ENCODE results near the gene MICALL2.
A peak's percentile ranks its signal among the peaks of the same experiment; 100 is the strongest.

MICALL2 gene

GRCh38 chr7:1396195-1396594 lies 63.1 kb downstream of the MICALL2 start:
- Histone ChIP-seq H3K18ac (ENCODE audit: low read depth in 1 of 2, low read length in 2 of 2) (no peak overlapping the region), H2AK5ac (ENCODE audit: low read length, severe bottlenecking) (no peak overlapping the region), H3K4me2 (ENCODE audit: low read length, poor library complexity, severe bottlenecking) (no peak overlapping the region), H3K4me1 (ENCODE audit: control insufficient read depth, insufficient read depth, low read depth, low read length) (no peaks in the 10 kb centered on the region), H3K27me3 (ENCODE audit: control insufficient read depth in 1 of 2, insufficient read depth in 1 of 2, low read length in 2 of 2) (peaks cover 55 to 59% of the 10 kb centered on the region in 2 experiments), H2BK15ac (ENCODE audit: low read depth, poor library complexity, severe bottlenecking) (no peak overlapping the region), H3K14ac (ENCODE audit: low read length in 2 of 2) (no peak overlapping the region), H3K4me3 (ENCODE audit: insufficient read depth in 1 of 2, low read depth in 1 of 2, low read length in 2 of 2) (no peak overlapping the region), H3K27ac (ENCODE audit: low read length, poor library complexity, severe bottlenecking) (no peak overlapping the region), H3K23ac (ENCODE audit: low read length in 2 of 2) (no peak overlapping the region), H3K4ac (ENCODE audit: low read depth in 1 of 2, low read length in 2 of 2) (no peak overlapping the region), H2BK120ac (ENCODE audit: low read depth, low read length) (no peak overlapping the region), H3K36me3 (ENCODE audit: control insufficient read depth in 1 of 2, insufficient read depth in 2 of 2, low read depth in 1 of 2, low read length in 2 of 2) (no peaks in the 10 kb centered on the region), H4K91ac (ENCODE audit: low read length) (peak overlapping the region; percentile 8), H3K9ac (ENCODE audit: low read length) (no peak overlapping the region), H2BK5ac (ENCODE audit: low read depth, low read length, poor library complexity, severe bottlenecking) (no peak overlapping the region), H3K79me1 (replicated peaks; ENCODE audit: low read length, poor library complexity, severe bottlenecking) (no peaks in the 10 kb centered on the region), H2AFZ (ENCODE audit: low read depth, low read length) (no peak overlapping the region), H2BK12ac (ENCODE audit: low read length in 2 of 2) (no peak overlapping the region), H3K9me3 (ENCODE audit: control insufficient read depth, low read length) (peaks cover 19% of the 10 kb centered on the region), H4K8ac (ENCODE audit: low read length) (no peak overlapping the region)
- DNase-seq = no peak
- 85% methylated on average over 7 of the region's 7 CpGs for WGBS

GRCh38 chr7:1395211-1396070 lies 63.8 kb downstream of the MICALL2 start:
- H4K8ac ChIP-seq (ENCODE audit: low read length) = no peak overlapping the region
- no peak overlapping the region for H3K4me3 ChIP-seq (ENCODE audit: insufficient read depth in 1 of 2, low read depth in 1 of 2, low read length in 2 of 2)
- H2BK120ac ChIP-seq (ENCODE audit: low read depth, low read length) = no peak overlapping the region
- H2BK12ac ChIP-seq (ENCODE audit: low read length in 2 of 2) = no peak overlapping the region
- no peaks in the 10 kb centered on the region for H3K4me1 ChIP-seq (ENCODE audit: control insufficient read depth, insufficient read depth, low read depth, low read length)
- H3K14ac ChIP-seq (ENCODE audit: low read length in 2 of 2) = no peak overlapping the region
- H2AFZ ChIP-seq (ENCODE audit: low read depth, low read length) = no peak overlapping the region
- 79% methylated on average over 31 of the region's 33 CpGs for WGBS
- H3K4me2 ChIP-seq (ENCODE audit: low read length, poor library complexity, severe bottlenecking) = no peak overlapping the region
- H3K36me3 ChIP-seq (ENCODE audit: control insufficient read depth in 1 of 2, insufficient read depth in 2 of 2, low read depth in 1 of 2, low read length in 2 of 2) = no peaks in the 10 kb centered on the region
- H2BK5ac ChIP-seq (ENCODE audit: low read depth, low read length, poor library complexity, severe bottlenecking) = no peak overlapping the region
- no peak for DNase-seq
- no peak overlapping the region for H2AK5ac ChIP-seq (ENCODE audit: low read length, severe bottlenecking)
- H3K9ac ChIP-seq (ENCODE audit: low read length) = no peak overlapping the region
- no peak overlapping the region for H3K4ac ChIP-seq (ENCODE audit: low read depth in 1 of 2, low read length in 2 of 2)
- H3K9me3 ChIP-seq (ENCODE audit: control insufficient read depth, low read length) = peaks cover 21% of the 10 kb centered on the region
- no peak overlapping the region for H3K23ac ChIP-seq (ENCODE audit: low read length in 2 of 2)
- H4K91ac ChIP-seq (ENCODE audit: low read length) = no peak overlapping the region
- H3K18ac ChIP-seq (ENCODE audit: low read depth in 1 of 2, low read length in 2 of 2) = no peak overlapping the region
- no peak overlapping the region for H2BK15ac ChIP-seq (ENCODE audit: low read depth, poor library complexity, severe bottlenecking)
- H3K27me3 ChIP-seq (ENCODE audit: control insufficient read depth in 1 of 2, insufficient read depth in 1 of 2, low read length in 2 of 2) = peaks cover 51 to 59% of the 10 kb centered on the region in 2 experiments
- H3K27ac ChIP-seq (ENCODE audit: low read length, poor library complexity, severe bottlenecking) = no peak overlapping the region
- H3K79me1 ChIP-seq (replicated peaks; ENCODE audit: low read length, poor library complexity, severe bottlenecking) = no peaks in the 10 kb centered on the region

GRCh38 chr7:1394371-1394770 lies 64.9 kb downstream of the MICALL2 start:
- no peak overlapping the region for H3K4me3 ChIP-seq (ENCODE audit: insufficient read depth in 1 of 2, low read depth in 1 of 2, low read length in 2 of 2)
- no peak overlapping the region for H2AK5ac ChIP-seq (ENCODE audit: low read length, severe bottlenecking)
- no peak overlapping the region for H2AFZ ChIP-seq (ENCODE audit: low read depth, low read length)
- no peak overlapping the region for H3K4ac ChIP-seq (ENCODE audit: low read depth in 1 of 2, low read length in 2 of 2)
- peaks cover 21% of the 10 kb centered on the region for H3K9me3 ChIP-seq (ENCODE audit: control insufficient read depth, low read length)
- H2BK120ac ChIP-seq (ENCODE audit: low read depth, low read length) = no peak overlapping the region
- no peaks in the 10 kb centered on the region for H3K79me1 ChIP-seq (replicated peaks; ENCODE audit: low read length, poor library complexity, severe bottlenecking)
- H2BK12ac ChIP-seq (ENCODE audit: low read length in 2 of 2) = no peak overlapping the region
- no peak overlapping the region for H3K23ac ChIP-seq (ENCODE audit: low read length in 2 of 2)
- no peaks in the 10 kb centered on the region for H3K36me3 ChIP-seq (ENCODE audit: control insufficient read depth in 1 of 2, insufficient read depth in 2 of 2, low read depth in 1 of 2, low read length in 2 of 2)
- H2BK5ac ChIP-seq (ENCODE audit: low read depth, low read length, poor library complexity, severe bottlenecking) = no peak overlapping the region
- no peak for DNase-seq
- H3K14ac ChIP-seq (ENCODE audit: low read length in 2 of 2) = no peak overlapping the region
- no peak overlapping the region for H3K9ac ChIP-seq (ENCODE audit: low read length)
- H4K8ac ChIP-seq (ENCODE audit: low read length) = no peak overlapping the region
- H3K4me2 ChIP-seq (ENCODE audit: low read length, poor library complexity, severe bottlenecking) = no peak overlapping the region
- H3K18ac ChIP-seq (ENCODE audit: low read depth in 1 of 2, low read length in 2 of 2) = no peak overlapping the region
- H3K27me3 ChIP-seq (ENCODE audit: control insufficient read depth in 1 of 2, insufficient read depth in 1 of 2, low read length in 2 of 2) = peaks cover 47 to 56% of the 10 kb centered on the region in 2 experiments
- H3K4me1 ChIP-seq (ENCODE audit: control insufficient read depth, insufficient read depth, low read depth, low read length) = no peaks in the 10 kb centered on the region
- no peak overlapping the region for H2BK15ac ChIP-seq (ENCODE audit: low read depth, poor library complexity, severe bottlenecking)
- no peak overlapping the region for H4K91ac ChIP-seq (ENCODE audit: low read length)
- 72% methylated on average over 4 of the region's 4 CpGs for WGBS
- H3K27ac ChIP-seq (ENCODE audit: low read length, poor library complexity, severe bottlenecking) = no peak overlapping the region

- Histone ChIP-seq H3K23ac (ENCODE audit: low read length in 2 of 2) (no peak overlapping the region), H2BK12ac (ENCODE audit: low read length in 2 of 2) (no peak overlapping the region), H3K27me3 (ENCODE audit: control insufficient read depth in 1 of 2, insufficient read depth in 1 of 2, low read length in 2 of 2) (peaks cover 48 to 58% of the 10 kb centered on the region in 2 experiments), H3K36me3 (ENCODE audit: control insufficient read depth in 1 of 2, insufficient read depth in 2 of 2, low read depth in 1 of 2, low read length in 2 of 2) (no peaks in the 10 kb centered on the region), H3K4me1 (ENCODE audit: control insufficient read depth, insufficient read depth, low read depth, low read length) (no peaks in the 10 kb centered on the region), H2BK5ac (ENCODE audit: low read depth, low read length, poor library complexity, severe bottlenecking) (no peak overlapping the region), H2BK120ac (ENCODE audit: low read depth, low read length) (no peak overlapping the region), H2AFZ (ENCODE audit: low read depth, low read length) (no peak overlapping the region), H3K4ac (ENCODE audit: low read depth in 1 of 2, low read length in 2 of 2) (no peak overlapping the region), H2AK5ac (ENCODE audit: low read length, severe bottlenecking) (no peak overlapping the region), H3K9me3 (ENCODE audit: control insufficient read depth, low read length) (peaks cover 21% of the 10 kb centered on the region), H3K4me2 (ENCODE audit: low read length, poor library complexity, severe bottlenecking) (no peak overlapping the region), H3K14ac (ENCODE audit: low read length in 2 of 2) (no peak overlapping the region), H2BK15ac (ENCODE audit: low read depth, poor library complexity, severe bottlenecking) (no peak overlapping the region), H3K18ac (ENCODE audit: low read depth in 1 of 2, low read length in 2 of 2) (no peak overlapping the region), H3K9ac (ENCODE audit: low read length) (no peak overlapping the region), H3K4me3 (ENCODE audit: insufficient read depth in 1 of 2, low read depth in 1 of 2, low read length in 2 of 2) (no peak overlapping the region), H4K8ac (ENCODE audit: low read length) (no peak overlapping the region), H3K27ac (ENCODE audit: low read length, poor library complexity, severe bottlenecking) (no peak overlapping the region), H3K79me1 (replicated peaks; ENCODE audit: low read length, poor library complexity, severe bottlenecking) (no peaks in the 10 kb centered on the region), H4K91ac (ENCODE audit: low read length) (no peak overlapping the region)
- no peak for DNase-seq
- 71% methylated on average over 7 of the region's 7 CpGs for WGBS
These were observed 65.8 kb downstream of the MICALL2 start for GRCh38 chr7:1393421-1393820.

Measured in mesenchymal stem cell (in vitro differentiated cells and primary cell).